K562 (cell line): ENCODE measurements around the gene SLC7A1. TPM values are rescaled to one million over a fixed set of nuclear protein-coding genes. Genes with fewer than 3 reads are reported as not detected.

Experiments
- ATAC-seq: fragments of 200-7000 bp; cut with Tn5 transposase; 3 replicates; pipeline ENCODE4 v1.9.1; 2020; ENCODE audit warnings: moderate library complexity
- BruUV-seq: library from RNA; stranded (reverse); fragments of 400-500 nt; replicated peaks from 2 replicates; lab custom pipeline; 2021; lab: Mats Ljungman, UMichigan
- CTCF ChIA-PET: fragments of 300-600 bp; formaldehyde crosslinking; extraction: SDS; loops from one replicate; lab custom pipeline; 2021; ENCODE audit warnings: low intra/inter-chr PET ratio; lab: Yijun Ruan, JAX
- POLR2A ChIA-PET: fragments of 300-600, 350-650 bp; sonication (Branson Sonifier 250); formaldehyde crosslinking; extraction: SDS; loops from one replicate; lab custom pipeline; 2021; ENCODE audit warnings: antibody characterized with exemption, inconsistent platforms; lab: Yijun Ruan, JAX
- DNase-seq, 4 experiments: peaks; one replicate each; pipeline versions ENCODE4 v3.0.0 to v3.0.0-alpha.2; 2011 to 2018; ENCODE audit warnings: low spot score in 3 of 4, mixed read lengths in 3 of 4; ENCODE audit errors: extremely low read depth in 1 of 4
- FAIRE-seq: peaks from 2 replicates; lab custom pipeline; 2011; peaks lifted over from hg19 to GRCh38; lab: Jason Lieb, UNC
- H2AFZ ChIP-seq: 2 replicates; pipeline ENCODE4 v1.6.0; 2011; ENCODE audit warnings: low read depth, low read length, control low read depth, inconsistent platforms
- H3K27ac ChIP-seq: fragments of 200-600 bp; 3 replicates; pipeline ENCODE4 v1.8.0; 2011; ENCODE audit warnings: low read depth, mild to moderate bottlenecking, control low read depth, inconsistent platforms, low read length, moderate library complexity, mixed read lengths; ENCODE audit errors: extremely low read depth
- H3K27me3 ChIP-seq, 2 experiments: fragments of 300-600 bp in 1 of 2; 2 replicates in 1 of 2; 3 replicates in 1 of 2; pipeline versions ENCODE4 v1.6.0 to v1.8.0; 2011; ENCODE audit warnings: inconsistent platforms in 2 of 2, low read length in 2 of 2, mild to moderate bottlenecking in 1 of 2, mixed read lengths in 1 of 2, moderate library complexity in 1 of 2; ENCODE audit not compliant: control insufficient read depth in 2 of 2, insufficient read depth in 2 of 2
- H3K36me3 ChIP-seq: fragments of 300-600 bp; 3 replicates; pipeline ENCODE4 v1.8.0; 2011; ENCODE audit warnings: mild to moderate bottlenecking, low read length, inconsistent platforms; ENCODE audit not compliant: control insufficient read depth, insufficient read depth
- H3K4me1 ChIP-seq, 2 experiments: fragments of 200-600 bp in 1 of 2; replicated peaks in 1 of 2; 2 replicates in 1 of 2; 3 replicates in 1 of 2; pipeline versions ENCODE4 v1.5.1 to v1.8.0; 2011; ENCODE audit warnings: inconsistent platforms in 2 of 2, low read length in 2 of 2, mild to moderate bottlenecking in 1 of 2, mixed read lengths in 1 of 2, moderate library complexity in 1 of 2; ENCODE audit not compliant: control insufficient read depth in 2 of 2, insufficient read depth in 2 of 2
- H3K4me2 ChIP-seq: 2 replicates; pipeline ENCODE4 v1.6.1; 2011; ENCODE audit warnings: low read length, control low read depth, inconsistent platforms, mixed read lengths; ENCODE audit not compliant: insufficient read depth
- H3K4me3 ChIP-seq: fragments of 200-600 bp; sonication (generic), shearing (Covaris generic); 2 replicates; pipeline ENCODE4 v1.5.1; 2016; ENCODE audit warnings: control low read depth, inconsistent platforms
- H3K79me2 ChIP-seq: fragments of 200-600 bp; 3 replicates; pipeline ENCODE4 v1.8.0; 2011; ENCODE audit warnings: low read length, inconsistent platforms; ENCODE audit not compliant: control insufficient read depth, insufficient read depth
- H3K9ac ChIP-seq, 2 experiments: 2 replicates each; pipeline versions ENCODE4 v1.6.0 to v1.6.1; 2011; ENCODE audit warnings: low read depth in 2 of 2, low read length in 2 of 2, control low read depth in 1 of 2, inconsistent platforms in 1 of 2, mild to moderate bottlenecking in 1 of 2, mixed read lengths in 1 of 2; ENCODE audit not compliant: insufficient read depth in 1 of 2
- H3K9me1 ChIP-seq: one replicate; pipeline ENCODE4 v1.6.0; 2011; ENCODE audit warnings: inconsistent platforms, mild to moderate bottlenecking, low read length, moderate library complexity; ENCODE audit not compliant: control insufficient read depth, insufficient read depth
- H3K9me3 ChIP-seq: replicated peaks from 2 replicates; pipeline ENCODE4 v1.5.1; 2011; ENCODE audit warnings: low read depth, low read length, inconsistent platforms; ENCODE audit not compliant: control insufficient read depth, insufficient read depth
- H4K20me1 ChIP-seq: replicated peaks from 2 replicates; pipeline ENCODE4 v1.6.1; 2011; ENCODE audit warnings: low read length, inconsistent platforms, mixed read lengths; ENCODE audit not compliant: control insufficient read depth, insufficient read depth
- KDM2B ChIP-seq: fragments of 250-450 bp; sonication (Bioruptor Pico); IDR thresholded peaks from 2 replicates; pipeline ENCODE4 v1.8.0; 2021; ENCODE audit warnings: mild to moderate bottlenecking, moderate library complexity
- KDM4B ChIP-seq, 2 experiments: fragments of 450-650 bp in 1 of 2; sonication (generic) in 1 of 2; IDR thresholded peaks; 2 replicates each; pipeline ENCODE4 v1.6.1; 2016 to 2017; ENCODE audit warnings: borderline replicate concordance in 2 of 2, antibody characterized with exemption in 1 of 2, low read depth in 1 of 2, mild to moderate bottlenecking in 1 of 2
- RBM34 ChIP-seq: fragments of 200-400 bp; formaldehyde crosslinking; IDR thresholded peaks from 2 replicates; pipeline ENCODE4 v1.6.1; 2018; ENCODE audit warnings: low read length, borderline replicate concordance; ENCODE audit not compliant: insufficient read depth
- UBTF ChIP-seq, 2 experiments: IDR thresholded peaks; 2 replicates each; pipeline ENCODE4 v1.6.1; 2012; ENCODE audit warnings: improper control_type of control experiment in 2 of 2, low read depth in 2 of 2, low read length in 2 of 2, borderline replicate concordance in 1 of 2
- ZNF395 ChIP-seq: fragments of 200-800 bp; sonication (Bioruptor generic); IDR thresholded peaks from 2 replicates; pipeline ENCODE4 v1.6.1; 2017; ENCODE audit warnings: missing genetic modification characterization, missing compliant biosample characterization
- ZNF41 ChIP-seq: fragments of 250-450 bp; sonication (Bioruptor Pico); conservative IDR thresholded peaks from 2 replicates; pipeline ENCODE4 v1.4.0; 2020; ENCODE audit warnings: mild to moderate bottlenecking
- WGBS: fragments of 100-300 bp; shearing (Covaris generic); methylation state at CpG from one replicate; pipeline ENCODE4 v1.1.6; 2016; ENCODE audit warnings: low coverage, mixed read lengths; ENCODE audit not compliant: insufficient coverage; ENCODE audit errors: missing lambda C conversion rate; 5-methylcytosine and 5-hydroxymethylcytosine counted together
- in situ Hi-C: fragments of 300-500 bp; cut with MboI; formaldehyde crosslinking; loops from 4 replicates; pipeline ENCODE4 v1.15.0; 2018; ENCODE audit warnings: inconsistent platforms, mixed read lengths
- intact Hi-C: fragments of 100-400 bp; cut with micrococcal nuclease; formaldehyde crosslinking; loops from 2 replicates; pipeline ENCODE4 v1.14.2; 2022
- polyA plus RNA-seq, 8 experiments: library from polyadenylated mRNA; depleted of rRNA in 4 of 8; stranded (reverse) in 5 of 8; unstranded in 3 of 8; fragments of >200 nt; fragmentation: Nextera tagmentation in 2 of 8; fragmentation: Illumina TruSeq in 1 of 8; extraction: Ambion mirVana in 2 of 8; extraction: Trizol in 1 of 8; gene quantifications; 2 replicates each; pipeline versions ENCODE4 v1.2.1 to v1.2.3, GENCODE V29; 2011 to 2014; ENCODE audit warnings: inconsistent platforms in 1 of 8, missing spikeins in 1 of 8
- total RNA-seq, 7 experiments: library from RNA; depleted of rRNA in 6 of 7; stranded (reverse); fragments of >200 nt in 6 of 7; fragmentation: Illumina TruSeq in 2 of 7; extraction: Trizol in 2 of 7; gene quantifications; 2 replicates each; pipeline versions ENCODE4 v1.2.1 to v1.2.3, GENCODE V29; 2011 to 2021; ENCODE audit warnings: low replicate concordance in 1 of 7

SLC7A1 gene
- total and polyA plus RNA-seq, 9 of the 15 experiments (the other 6 are each of a cell fraction or from before 2014, with no cell fraction given) = 3.3 to 69.7 (median 10.8) TPM

- WGBS = 82% methylated on average over 13 of the region's 15 CpGs
- Histone ChIP-seq H4K20me1 (peaks cover 47% of the 10 kb centered on the region), H3K9me1 (peaks cover 2% of the 10 kb centered on the region), H3K4me1 (peaks cover 3% of the 10 kb centered on the region in 2 experiments; a peak in 3 of 5 replicates), H3K27me3 (no peaks in the 10 kb centered on the region), H3K9me3 (no peaks in the 10 kb centered on the region), H3K9ac (no peak overlapping the region), H3K4me2 (no peak overlapping the region), H3K36me3 (no peaks in the 10 kb centered on the region), H3K79me2 (peaks cover 98% of the 10 kb centered on the region), H2AFZ (no peak overlapping the region), H3K27ac (no peak overlapping the region), H3K4me3 (no peak overlapping the region)
- DNase-seq (no peak), ATAC-seq (no peak), FAIRE-seq (no peak)
- no TSS peak for BruUV-seq
- POLR2A ChIA-PET = interaction anchor here (0.7 to 0.9 kb wide), 2 partner anchors 13 to 17 kb away, joined by 4 read pairs; no protein-coding TSS in a partner anchor
- CTCF ChIA-PET = no interaction called here
- intact Hi-C loops (no loop called here), in situ Hi-C loops (no loop called here)
- no peak for TF ChIP-seq ZNF41 (CRISPR knock-in tag)
- TF ChIP-seq ZNF395 (CRISPR knock-in tag) = no peak
- no peak for TF ChIP-seq KDM2B (CRISPR knock-in tag)
- TF ChIP-seq KDM4B (IDR thresholded peaks at IDR 0.05; ENCODE audit: borderline replicate concordance in 2 of 2, low read depth in 1 of 2) = no peak
- no peak for TF ChIP-seq UBTF (IDR thresholded peaks at IDR 0.05; ENCODE audit: borderline replicate concordance in 1 of 2, low read depth in 2 of 2, low read length in 2 of 2)
- TF ChIP-seq RBM34 = no peak
These were observed 25.3 kb downstream of the SLC7A1 start for GRCh38 chr13:29570051-29570654.
